B cell (primary cell): ENCODE data around the gene NRG2. TPM values are rescaled to one million over a fixed set of nuclear protein-coding genes. Genes with fewer than 3 reads are reported as not detected.

Source experiments
- ATAC-seq: fragments of 200-7000 bp; cut with Tn5 transposase; one replicate; pipeline ENCODE4 v1.10.0; 2021; ENCODE audit warnings: low read depth, mild to moderate bottlenecking, moderate number of reproducible peaks, moderate library complexity
- CTCF ChIA-PET: fragments of 350-600 bp; sonication (Branson Sonifier 250); formaldehyde crosslinking; loops from one replicate; lab custom pipeline; 2021; ENCODE audit warnings: antibody characterized with exemption, inconsistent platforms; lab: Charles Lee
- POLR2A ChIA-PET: fragments of 350-600 bp; sonication (Branson Sonifier 250); formaldehyde crosslinking; loops from one replicate; lab custom pipeline; 2021; ENCODE audit warnings: antibody characterized with exemption; lab: Charles Lee
- DNase-seq: peaks from one replicate; pipeline ENCODE4 v3.0.0; 2013
- H2AFZ ChIP-seq: 2 replicates; pipeline ENCODE4 v1.6.1; 2012; ENCODE audit warnings: mild to moderate bottlenecking, low read depth, low read length; ENCODE audit not compliant: insufficient read depth, poor library complexity, severe bottlenecking
- H3K27ac ChIP-seq, 2 donors: 1 replicate in 1 of 2; 2 replicates in 1 of 2; pipeline ENCODE4 v1.5.1; 2012 to 2013; ENCODE audit warnings: low read length in 2 of 2, mild to moderate bottlenecking in 2 of 2, moderate library complexity in 1 of 2
- H3K27me3 ChIP-seq, 4 experiments: fragments of 200-600 bp in 1 of 4; sonication (generic) in 1 of 4; replicated peaks in 1 of 4; 1 replicate in 2 of 4; 2 replicates in 2 of 4; pipeline versions ENCODE4 v1.6.1 to v1.7.0; 2013 to 2016; ENCODE audit warnings: low read length in 3 of 4, mild to moderate bottlenecking in 2 of 4, mixed read lengths in 1 of 4, moderate library complexity in 1 of 4; ENCODE audit not compliant: insufficient read depth in 4 of 4, control insufficient read depth in 3 of 4; ENCODE audit errors: control extremely low read depth in 1 of 4
- H3K36me3 ChIP-seq, 2 experiments: replicated peaks in 1 of 2; 1 replicate in 1 of 2; 2 replicates in 1 of 2; pipeline versions ENCODE4 v1.6.1 to v1.7.1; 2013; ENCODE audit warnings: low read length in 1 of 2; ENCODE audit not compliant: insufficient read depth in 2 of 2, control insufficient read depth in 1 of 2; ENCODE audit errors: control extremely low read depth in 1 of 2, extremely low read depth in 1 of 2
- H3K4me1 ChIP-seq, 2 donors: fragments of 200-600 bp in 1 of 2; sonication (generic) in 1 of 2; 1 replicate in 1 of 2; 2 replicates in 1 of 2; pipeline versions ENCODE4 v1.5.1 to v1.6.1; 2013 to 2017; ENCODE audit warnings: low read length in 2 of 2; ENCODE audit not compliant: control insufficient read depth in 2 of 2, insufficient read depth in 2 of 2
- H3K4me2 ChIP-seq: replicated peaks from 2 replicates; pipeline ENCODE3; 2012; ENCODE audit warnings: mild to moderate bottlenecking, low read depth, low read length; ENCODE audit not compliant: poor library complexity, severe bottlenecking
- H3K4me3 ChIP-seq, 5 experiments: fragments of 200-600 bp in 1 of 5; sonication (generic) in 1 of 5; 1 replicate in 3 of 5; 2 replicates in 2 of 5; pipeline versions ENCODE4 v1.5.1 to v1.7.0; 2011 to 2016; ENCODE audit warnings: low read length in 4 of 5, mild to moderate bottlenecking in 4 of 5, low read depth in 2 of 5, control low read depth in 1 of 5, moderate library complexity in 1 of 5; ENCODE audit not compliant: insufficient read depth in 1 of 5; ENCODE audit errors: control extremely low read depth in 1 of 5, extremely low read depth in 1 of 5
- H3K79me2 ChIP-seq: fragments of 200-600 bp; sonication (generic); one replicate; pipeline ENCODE4 v1.6.0; 2016; ENCODE audit warnings: low read length; ENCODE audit not compliant: control insufficient read depth, insufficient read depth
- H3K9ac ChIP-seq: fragments of 200-600 bp; sonication (generic); 2 replicates; pipeline ENCODE4 v1.6.1; 2017; ENCODE audit warnings: mild to moderate bottlenecking, low read length, moderate library complexity
- H3K9me3 ChIP-seq, 3 donors: one replicate each; pipeline versions ENCODE4 v1.6.1 to v1.7.1; 2013; ENCODE audit warnings: low read length in 2 of 3; ENCODE audit not compliant: control insufficient read depth in 2 of 3, insufficient read depth in 1 of 3; ENCODE audit errors: control extremely low read depth in 1 of 3
- H4K20me1 ChIP-seq: 2 replicates; pipeline ENCODE4 v1.6.0; 2012; ENCODE audit warnings: mild to moderate bottlenecking, low read length; ENCODE audit not compliant: insufficient read depth, control insufficient read depth, poor library complexity, severe bottlenecking
- H3K27ac Mint-ChIP-seq: one replicate; pipeline ENCODE4 v1.8.0; 2021; ENCODE audit warnings: mixed read lengths
- H3K27me3 Mint-ChIP-seq: one replicate; pipeline ENCODE4 v1.8.0; 2021; ENCODE audit warnings: mixed read lengths
- H3K4me1 Mint-ChIP-seq: one replicate; pipeline ENCODE4 v1.8.0; 2021; ENCODE audit warnings: mixed read lengths
- H3K4me3 Mint-ChIP-seq: one replicate; pipeline ENCODE4 v1.8.0; 2021; ENCODE audit warnings: mixed read lengths
- H3K9me3 Mint-ChIP-seq: one replicate; pipeline ENCODE4 v1.8.0; 2022; ENCODE audit warnings: mixed read lengths; ENCODE audit not compliant: insufficient read depth
- CTCF ChIP-seq: fragments of 200-600 bp; IDR thresholded peaks from one replicate; pipeline ENCODE4 v1.8.0; 2022; ENCODE audit warnings: antibody characterized with exemption, mild to moderate bottlenecking
- EZH2 ChIP-seq: IDR thresholded peaks from 2 replicates; pipeline ENCODE4 v1.6.1; 2012; ENCODE audit warnings: borderline replicate concordance, low read depth, mild to moderate bottlenecking, moderate library complexity, low read length; ENCODE audit not compliant: insufficient read depth, poor library complexity, severe bottlenecking
- WGBS: methylation state at CpG from one replicate; pipeline ENCODE4 v1.1.5; 2013; ENCODE audit warnings: missing lambda C conversion rate; ENCODE audit not compliant: insufficient coverage; 5-methylcytosine and 5-hydroxymethylcytosine counted together
- intact Hi-C: fragments of 100-400 bp; cut with micrococcal nuclease; formaldehyde crosslinking; loops from one replicate; pipeline ENCODE4 v1.10.0; 2022
- polyA plus RNA-seq: library from polyadenylated mRNA; depleted of rRNA; stranded (reverse); fragments of >200 nt; gene quantifications from 2 replicates; pipeline ENCODE4 v1.2.3, GENCODE V29; 2012
- total RNA-seq, 2 donors: library from RNA; stranded (reverse); fragments of 120-200 nt in 1 of 2; gene quantifications; 1 replicate in 1 of 2; 2 replicates in 1 of 2; pipeline versions ENCODE4 v1.2.3 to v1.2.4, GENCODE V29; 2013 to 2022

Gene NRG2
- total and polyA plus RNA-seq, 2 donors (not counting 1 experiment from before 2014, with no cell fraction given), result 0.13 to 0.15 TPM

GRCh38 chr5:139895046-139895445 is 148.1 kb downstream of the NRG2 start:
- intact Hi-C loops, result no loop called here
- H3K27me3 Mint-ChIP-seq, result peaks cover 48% of the 10 kb centered on the region
- ChIA-PET CTCF (no interaction called here), POLR2A (no interaction called here)
- no peaks in the 10 kb centered on the region for H3K36me3 ChIP-seq
- H3K4me3 Mint-ChIP-seq, result no peak overlapping the region
- no peak overlapping the region for H3K9ac ChIP-seq
- H3K4me2 ChIP-seq, result no peak overlapping the region
- no peak overlapping the region for H3K27ac Mint-ChIP-seq
- no peak overlapping the region for H3K4me3 ChIP-seq
- no peaks in the 10 kb centered on the region for H3K79me2 ChIP-seq
- H3K4me1 ChIP-seq, result no peaks in the 10 kb centered on the region
- no peaks in the 10 kb centered on the region for H3K9me3 Mint-ChIP-seq
- peaks cover 0 to 26% (median 0%) of the 10 kb centered on the region in 4 experiments for H3K27me3 ChIP-seq
- ATAC-seq (no peak), DNase-seq (no peak)
- no peaks in the 10 kb centered on the region for H3K9me3 ChIP-seq
- no peak overlapping the region for H2AFZ ChIP-seq
- H3K27ac ChIP-seq, result no peak overlapping the region
- 96% methylated on average over 5 of the region's 5 CpGs for WGBS
- H3K4me1 Mint-ChIP-seq, result no peaks in the 10 kb centered on the region
- no peak for TF ChIP-seq CTCF
- no peak for TF ChIP-seq EZH2
- no peaks in the 10 kb centered on the region for H4K20me1 ChIP-seq

- no peaks in the 10 kb centered on the region for H3K9me3 ChIP-seq
- H3K36me3 ChIP-seq, result no peaks in the 10 kb centered on the region
- H3K27ac ChIP-seq, result no peak overlapping the region
- no peaks in the 10 kb centered on the region for H3K79me2 ChIP-seq
- Mint-ChIP-seq H3K4me1 (no peaks in the 10 kb centered on the region), H3K27ac (no peak overlapping the region), H3K27me3 (peaks cover 50% of the 10 kb centered on the region), H3K9me3 (no peaks in the 10 kb centered on the region), H3K4me3 (no peak overlapping the region)
- 84% methylated on average over 9 of the region's 9 CpGs for WGBS
- DNase-seq (no peak), ATAC-seq (no peak)
- no peak overlapping the region for H3K9ac ChIP-seq
- peaks cover 0 to 22% (median 0%) of the 10 kb centered on the region in 4 experiments for H3K27me3 ChIP-seq
- intact Hi-C loops, result no loop called here
- ChIA-PET POLR2A (no interaction called here), CTCF (no interaction called here)
- no peak overlapping the region for H3K4me2 ChIP-seq
- TF ChIP-seq EZH2 (no peak), CTCF (no peak)
- no peaks in the 10 kb centered on the region for H3K4me1 ChIP-seq
- no peak overlapping the region for H2AFZ ChIP-seq
- H4K20me1 ChIP-seq, result no peaks in the 10 kb centered on the region
- no peak overlapping the region for H3K4me3 ChIP-seq
Observed at GRCh38 chr5:139893873-139894272, 149.2 kb downstream of the NRG2 start.
